HK-2 (cell line): ENCODE measurements around the gene PEAK1.
"Not testable (repeated sequence)": the region's sequence is repeated elsewhere in the genome, so short reads cannot be mapped to it uniquely, and the experiment has no call there.

Source experiments
- DNase-seq: peaks from one replicate; pipeline ENCODE4 v3.0.0-alpha.2; 2018; ENCODE audit not compliant: unreplicated experiment

PEAK1 gene

GRCh38 chr15:77406173-77406759 lies 13.6 kb downstream of the PEAK1 start:
- not testable (repeated sequence) for DNase-seq

GRCh38 chr15:77402740-77403379 lies 17.0 kb downstream of the PEAK1 start:
- no peak for DNase-seq

- DNase-seq, result no peak
Measured at GRCh38 chr15:77400258-77400657, 19.6 kb downstream of the PEAK1 start.

GRCh38 chr15:77398927-77399326 lies 21.0 kb downstream of the PEAK1 start:
- DNase-seq, result no peak

- no peak for DNase-seq
Measured at GRCh38 chr15:77396692-77397091, 23.2 kb downstream of the PEAK1 start.

GRCh38 chr15:77395013-77395774 lies 24.7 kb downstream of the PEAK1 start:
- no peak for DNase-seq

GRCh38 chr15:77393471-77393840 lies 26.4 kb downstream of the PEAK1 start:
- no peak for DNase-seq

GRCh38 chr15:77392762-77393470 lies 27.0 kb downstream of the PEAK1 start:
- no peak for DNase-seq

GRCh38 chr15:77391372-77391951 lies 28.4 kb downstream of the PEAK1 start:
- DNase-seq, result no peak

- no peak for DNase-seq
Measured at GRCh38 chr15:77387365-77388105, 32.4 kb downstream of the PEAK1 start.

- no peak for DNase-seq
Measured at GRCh38 chr15:77386626-77387025, 33.3 kb downstream of the PEAK1 start.

- DNase-seq, result no peak
Measured at GRCh38 chr15:77384589-77385359, 35.1 kb downstream of the PEAK1 start.

- no peak for DNase-seq
Measured at GRCh38 chr15:77384086-77384485, 35.8 kb downstream of the PEAK1 start.

- no peak for DNase-seq
Measured at GRCh38 chr15:77380033-77380432, 39.9 kb downstream of the PEAK1 start.

- no peak for DNase-seq
Measured at GRCh38 chr15:77376770-77377169, 43.1 kb downstream of the PEAK1 start.

- no peak for DNase-seq
Measured at GRCh38 chr15:77375133-77375532, 44.8 kb downstream of the PEAK1 start.

GRCh38 chr15:77373441-77373840 lies 46.5 kb downstream of the PEAK1 start:
- no peak for DNase-seq

GRCh38 chr15:77371850-77372563 lies 47.9 kb downstream of the PEAK1 start:
- no peak for DNase-seq

GRCh38 chr15:77370580-77370979 lies 49.3 kb downstream of the PEAK1 start:
- DNase-seq, result no peak

GRCh38 chr15:77369168-77369567 lies 50.7 kb downstream of the PEAK1 start:
- no peak for DNase-seq
